ENCODE measurements around the gene GRHL3.

The GRHL3 gene

GRCh38 chr1:24349891-24350290 is 30.7 kb downstream of the GRHL3 start:
- Histone ChIP-seq H3K4me3 (ENCODE audit: low read length) (no peak overlapping the region), H3K27ac (ENCODE audit: low read length) (no peak overlapping the region), H3K36me3 (ENCODE audit: control insufficient read depth, low read depth, low read length) (no peaks in the 10 kb centered on the region), H3K9me3 (ENCODE audit: control insufficient read depth, low read depth, low read length) (no peaks in the 10 kb centered on the region), H3K4me1 (ENCODE audit: control insufficient read depth, low read depth, low read length) (no peaks in the 10 kb centered on the region), H3K27me3 (ENCODE audit: control insufficient read depth, insufficient read depth, low read length) (no peaks in the 10 kb centered on the region), H3K9ac (ENCODE audit: low read length) (no peak overlapping the region)

DNA sequence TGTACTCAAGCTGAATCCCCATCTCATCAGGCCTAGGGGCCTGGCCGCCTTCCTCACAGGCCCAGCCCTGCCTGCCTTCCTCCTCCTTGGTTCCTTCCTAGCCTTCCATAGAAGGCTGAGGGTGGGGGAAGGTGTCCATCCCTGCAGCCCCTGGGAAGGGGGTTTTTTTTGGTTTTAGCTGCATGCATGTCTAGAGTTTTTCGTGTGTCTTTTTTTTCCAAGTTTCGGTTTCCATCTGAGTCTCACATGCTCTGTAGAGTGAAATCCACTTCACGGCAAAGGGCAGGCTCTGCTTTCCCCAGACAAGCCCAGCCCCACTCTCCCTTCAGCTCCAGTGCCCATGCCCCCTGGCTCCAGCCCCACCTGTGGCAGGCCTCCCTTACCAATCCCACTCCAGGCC is 32.1 kb downstream of the GRHL3 start:
- no peak overlapping the region for H3K4me3 ChIP-seq (ENCODE audit: low read length)
- H3K4me1 ChIP-seq (ENCODE audit: control insufficient read depth, low read depth, low read length), result no peaks in the 10 kb centered on the region
- no peak overlapping the region for H3K9ac ChIP-seq (ENCODE audit: low read length)
- no peaks in the 10 kb centered on the region for H3K9me3 ChIP-seq (ENCODE audit: control insufficient read depth, low read depth, low read length)
- no peaks in the 10 kb centered on the region for H3K36me3 ChIP-seq (ENCODE audit: control insufficient read depth, low read depth, low read length)
- H3K27me3 ChIP-seq (ENCODE audit: control insufficient read depth, insufficient read depth, low read length), result no peaks in the 10 kb centered on the region
- no peak overlapping the region for H3K27ac ChIP-seq (ENCODE audit: low read length)

DNA sequence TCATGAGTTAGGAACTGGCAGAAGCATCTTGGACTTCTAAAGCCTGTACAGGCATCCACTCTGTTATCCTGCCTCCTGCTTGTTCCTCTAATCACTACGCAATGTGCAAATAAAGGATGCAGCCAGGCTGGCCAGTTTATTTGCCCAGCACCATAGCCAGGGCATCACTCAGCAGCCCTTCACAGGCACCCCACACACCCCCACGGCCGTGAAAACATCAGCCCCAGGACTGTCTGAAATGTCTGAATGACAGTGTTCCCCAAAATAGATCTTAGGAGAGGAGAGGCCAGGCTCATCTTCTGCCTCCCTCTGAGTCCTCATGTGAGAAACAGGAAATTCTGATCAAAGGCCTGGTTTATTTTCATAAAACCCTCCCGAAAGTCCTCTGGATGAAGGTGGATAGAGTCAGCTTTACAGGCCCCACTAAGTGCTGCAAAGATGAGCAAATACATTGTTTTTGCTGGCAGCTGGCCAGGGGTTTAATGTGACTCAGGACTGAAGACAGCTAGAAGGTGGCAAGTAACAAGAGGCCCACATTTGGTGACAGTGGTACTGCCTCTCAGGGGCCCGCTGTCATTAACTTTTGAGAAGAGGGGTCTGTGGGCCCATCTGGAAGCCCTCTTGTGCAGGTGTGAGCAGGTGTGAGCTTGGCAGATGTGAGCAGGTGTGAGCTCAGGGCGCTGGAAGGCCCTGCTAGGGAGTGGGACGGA is 32.9 kb downstream of the GRHL3 start:
- Histone ChIP-seq H3K9me3 (ENCODE audit: control insufficient read depth, low read depth, low read length) (no peaks in the 10 kb centered on the region), H3K4me3 (ENCODE audit: low read length) (no peak overlapping the region), H3K27me3 (ENCODE audit: control insufficient read depth, insufficient read depth, low read length) (no peaks in the 10 kb centered on the region), H3K9ac (ENCODE audit: low read length) (no peak overlapping the region), H3K4me1 (ENCODE audit: control insufficient read depth, low read depth, low read length) (no peaks in the 10 kb centered on the region), H3K27ac (ENCODE audit: low read length) (no peak overlapping the region), H3K36me3 (ENCODE audit: control insufficient read depth, low read depth, low read length) (no peaks in the 10 kb centered on the region)

DNA sequence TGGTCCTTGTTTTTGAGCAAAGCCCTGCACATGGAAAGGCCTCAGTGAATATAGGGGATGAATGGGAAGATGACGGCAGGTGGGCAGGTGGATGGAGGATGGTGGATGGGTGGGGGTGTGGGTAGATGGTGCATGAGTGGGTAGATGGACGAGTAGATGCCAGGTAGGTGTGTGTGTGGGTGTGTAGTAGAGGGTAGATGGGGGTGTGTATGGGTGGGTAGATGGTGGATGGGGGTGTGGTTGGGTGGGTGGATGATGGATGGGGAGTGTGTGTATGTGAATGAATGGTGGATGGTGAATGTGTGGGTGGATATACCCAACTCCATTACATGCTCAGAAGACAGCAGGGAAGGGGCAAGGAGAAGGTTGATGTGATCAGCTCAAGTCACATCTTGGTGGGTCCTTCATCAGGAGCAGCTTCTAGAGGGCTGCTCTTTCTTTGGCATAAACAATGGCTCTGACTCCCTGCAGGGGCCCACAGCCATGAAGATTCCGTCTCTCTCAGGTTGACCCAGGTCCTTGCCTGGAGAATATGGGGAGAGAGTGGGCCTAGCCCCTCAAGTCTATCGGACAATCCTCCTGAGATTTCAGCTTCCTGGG is 34.2 kb downstream of the GRHL3 start:
- Histone ChIP-seq H3K9ac (ENCODE audit: low read length) (no peak overlapping the region), H3K9me3 (ENCODE audit: control insufficient read depth, low read depth, low read length) (no peaks in the 10 kb centered on the region), H3K4me1 (ENCODE audit: control insufficient read depth, low read depth, low read length) (no peaks in the 10 kb centered on the region), H3K36me3 (ENCODE audit: control insufficient read depth, low read depth, low read length) (peaks cover 2% of the 10 kb centered on the region), H3K27me3 (ENCODE audit: control insufficient read depth, insufficient read depth, low read length) (no peaks in the 10 kb centered on the region), H3K27ac (ENCODE audit: low read length) (no peak overlapping the region), H3K4me3 (ENCODE audit: low read length) (no peak overlapping the region)

DNA sequence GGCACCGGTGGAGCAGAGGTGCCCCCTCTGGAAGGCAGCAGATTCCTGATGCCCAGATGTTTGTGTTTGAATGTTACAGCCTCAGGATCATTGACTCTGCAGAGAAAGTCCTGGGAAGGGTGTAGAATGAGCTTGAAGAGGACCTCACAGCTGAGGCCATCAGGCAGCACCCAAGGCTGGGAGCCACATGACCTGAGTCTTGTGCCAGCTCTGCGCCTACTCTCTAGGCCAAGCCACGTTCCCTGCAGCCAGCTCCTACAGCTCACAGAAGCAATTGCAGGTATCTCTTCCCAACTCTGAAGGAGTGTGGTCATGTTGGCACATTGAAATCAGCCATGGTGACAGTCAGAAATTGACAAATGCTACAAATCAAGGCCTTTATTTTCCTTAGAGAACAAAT is 36.3 kb downstream of the GRHL3 start:
- Histone ChIP-seq H3K4me3 (ENCODE audit: low read length) (no peak overlapping the region), H3K36me3 (ENCODE audit: control insufficient read depth, low read depth, low read length) (peaks cover 2% of the 10 kb centered on the region), H3K27ac (ENCODE audit: low read length) (no peak overlapping the region), H3K9me3 (ENCODE audit: control insufficient read depth, low read depth, low read length) (no peaks in the 10 kb centered on the region), H3K9ac (ENCODE audit: low read length) (no peak overlapping the region), H3K27me3 (ENCODE audit: control insufficient read depth, insufficient read depth, low read length) (no peaks in the 10 kb centered on the region), H3K4me1 (ENCODE audit: control insufficient read depth, low read depth, low read length) (no peaks in the 10 kb centered on the region)

DNA sequence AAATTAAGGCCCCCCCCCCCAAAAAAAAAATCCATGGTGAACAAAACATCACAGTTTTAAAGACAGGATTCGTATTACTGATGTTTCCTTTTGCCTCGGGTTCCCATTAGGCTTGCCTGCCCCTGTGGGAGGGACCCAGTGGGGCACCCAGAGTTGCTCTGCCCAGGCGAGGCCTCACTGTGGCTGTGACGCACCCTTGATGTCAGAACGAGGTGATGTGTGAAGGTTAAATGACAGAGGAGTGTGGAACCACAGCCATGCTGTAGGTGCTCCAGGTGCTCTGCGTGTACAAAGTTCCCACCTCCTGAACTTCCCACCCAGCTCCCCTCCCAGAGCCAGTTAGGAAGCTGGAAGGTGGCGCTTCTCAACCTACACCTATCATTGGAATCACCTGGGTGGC is 37.9 kb downstream of the GRHL3 start:
- peaks cover 2% of the 10 kb centered on the region for H3K36me3 ChIP-seq (ENCODE audit: control insufficient read depth, low read depth, low read length)
- H3K27ac ChIP-seq (ENCODE audit: low read length), result no peak overlapping the region
- no peaks in the 10 kb centered on the region for H3K9me3 ChIP-seq (ENCODE audit: control insufficient read depth, low read depth, low read length)
- no peak overlapping the region for H3K4me3 ChIP-seq (ENCODE audit: low read length)
- H3K27me3 ChIP-seq (ENCODE audit: control insufficient read depth, insufficient read depth, low read length), result no peaks in the 10 kb centered on the region
- H3K9ac ChIP-seq (ENCODE audit: low read length), result no peak overlapping the region
- H3K4me1 ChIP-seq (ENCODE audit: control insufficient read depth, low read depth, low read length), result no peaks in the 10 kb centered on the region

- Histone ChIP-seq H3K9me3 (ENCODE audit: control insufficient read depth, low read depth, low read length) (no peaks in the 10 kb centered on the region), H3K4me1 (ENCODE audit: control insufficient read depth, low read depth, low read length) (no peaks in the 10 kb centered on the region), H3K27me3 (ENCODE audit: control insufficient read depth, insufficient read depth, low read length) (no peaks in the 10 kb centered on the region), H3K36me3 (ENCODE audit: control insufficient read depth, low read depth, low read length) (peaks cover 2% of the 10 kb centered on the region), H3K27ac (ENCODE audit: low read length) (no peak overlapping the region), H3K4me3 (ENCODE audit: low read length) (no peak overlapping the region), H3K9ac (ENCODE audit: low read length) (no peak overlapping the region)
Observed at GRCh38 chr1:24360681-24361080, 41.5 kb downstream of the GRHL3 start.

DNA sequence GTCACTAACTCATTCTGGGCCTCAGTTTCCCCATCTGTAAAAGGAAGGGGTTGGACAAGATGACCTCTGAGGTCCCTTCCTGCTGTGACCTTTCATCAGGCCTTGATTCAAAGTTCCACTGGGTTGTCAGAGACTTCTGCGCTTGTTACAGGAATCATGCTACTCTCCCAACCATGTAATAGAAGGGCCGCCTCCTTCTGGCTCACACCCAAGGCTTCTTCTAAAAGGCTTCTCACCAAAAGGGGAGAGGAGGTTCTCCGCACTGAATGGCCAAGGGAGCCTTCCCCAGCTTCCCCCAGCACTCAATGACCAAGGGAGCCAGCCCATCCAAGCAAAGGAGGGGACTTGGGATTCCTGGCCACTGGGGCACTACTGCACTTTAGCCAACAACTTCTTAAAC is 42.7 kb downstream of the GRHL3 start:
- no peaks in the 10 kb centered on the region for H3K9me3 ChIP-seq (ENCODE audit: control insufficient read depth, low read depth, low read length)
- no peak overlapping the region for H3K27ac ChIP-seq (ENCODE audit: low read length)
- no peak overlapping the region for H3K4me3 ChIP-seq (ENCODE audit: low read length)
- H3K9ac ChIP-seq (ENCODE audit: low read length), result no peak overlapping the region
- H3K4me1 ChIP-seq (ENCODE audit: control insufficient read depth, low read depth, low read length), result no peaks in the 10 kb centered on the region
- H3K36me3 ChIP-seq (ENCODE audit: control insufficient read depth, low read depth, low read length), result peaks cover 2% of the 10 kb centered on the region
- no peaks in the 10 kb centered on the region for H3K27me3 ChIP-seq (ENCODE audit: control insufficient read depth, insufficient read depth, low read length)

DNA sequence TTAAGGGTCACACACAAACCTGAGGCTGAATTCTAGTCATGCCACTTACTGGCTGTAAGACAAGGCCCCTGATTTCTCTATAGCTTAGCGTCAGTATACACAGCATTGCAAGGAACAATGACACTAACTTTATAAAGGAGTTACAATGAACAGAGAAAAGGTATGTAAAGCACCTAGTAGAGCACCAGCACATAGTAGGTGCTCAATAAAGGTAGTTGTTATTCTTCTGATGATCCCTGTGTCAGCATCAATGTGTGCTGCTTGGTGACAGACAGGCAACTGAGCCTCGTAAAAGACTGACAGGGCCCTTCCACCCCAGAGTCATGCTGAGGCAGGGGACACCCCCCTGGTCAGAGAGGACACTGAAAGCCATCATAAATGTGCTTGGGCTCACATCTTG is 43.2 kb downstream of the GRHL3 start:
- Histone ChIP-seq H3K27ac (ENCODE audit: low read length) (no peak overlapping the region), H3K4me1 (ENCODE audit: control insufficient read depth, low read depth, low read length) (no peaks in the 10 kb centered on the region), H3K9me3 (ENCODE audit: control insufficient read depth, low read depth, low read length) (no peaks in the 10 kb centered on the region), H3K9ac (ENCODE audit: low read length) (no peak overlapping the region), H3K27me3 (ENCODE audit: control insufficient read depth, insufficient read depth, low read length) (no peaks in the 10 kb centered on the region), H3K4me3 (ENCODE audit: low read length) (no peak overlapping the region), H3K36me3 (ENCODE audit: control insufficient read depth, low read depth, low read length) (peaks cover 2% of the 10 kb centered on the region)

- Histone ChIP-seq H3K9me3 (ENCODE audit: control insufficient read depth, low read depth, low read length) (no peaks in the 10 kb centered on the region), H3K36me3 (ENCODE audit: control insufficient read depth, low read depth, low read length) (peaks cover 2% of the 10 kb centered on the region), H3K27me3 (ENCODE audit: control insufficient read depth, insufficient read depth, low read length) (no peaks in the 10 kb centered on the region), H3K27ac (ENCODE audit: low read length) (no peak overlapping the region), H3K4me3 (ENCODE audit: low read length) (no peak overlapping the region), H3K9ac (ENCODE audit: low read length) (no peak overlapping the region), H3K4me1 (ENCODE audit: control insufficient read depth, low read depth, low read length) (no peaks in the 10 kb centered on the region)
Observed at GRCh38 chr1:24362982-24363614, 43.9 kb downstream of the GRHL3 start.

- H3K27ac ChIP-seq (ENCODE audit: low read length), result no peak overlapping the region
- H3K9me3 ChIP-seq (ENCODE audit: control insufficient read depth, low read depth, low read length), result no peaks in the 10 kb centered on the region
- no peaks in the 10 kb centered on the region for H3K4me1 ChIP-seq (ENCODE audit: control insufficient read depth, low read depth, low read length)
- no peaks in the 10 kb centered on the region for H3K27me3 ChIP-seq (ENCODE audit: control insufficient read depth, insufficient read depth, low read length)
- H3K9ac ChIP-seq (ENCODE audit: low read length), result no peak overlapping the region
- H3K36me3 ChIP-seq (ENCODE audit: control insufficient read depth, low read depth, low read length), result no peaks in the 10 kb centered on the region
- H3K4me3 ChIP-seq (ENCODE audit: low read length), result no peak overlapping the region
Observed at GRCh38 chr1:24363994-24364393, 44.8 kb downstream of the GRHL3 start.

GRCh38 chr1:24364605-24364974 is 45.4 kb downstream of the GRHL3 start:
- no peaks in the 10 kb centered on the region for H3K9me3 ChIP-seq (ENCODE audit: control insufficient read depth, low read depth, low read length)
- H3K4me1 ChIP-seq (ENCODE audit: control insufficient read depth, low read depth, low read length), result no peaks in the 10 kb centered on the region
- H3K27ac ChIP-seq (ENCODE audit: low read length), result no peak overlapping the region
- H3K4me3 ChIP-seq (ENCODE audit: low read length), result no peak overlapping the region
- H3K27me3 ChIP-seq (ENCODE audit: control insufficient read depth, insufficient read depth, low read length), result no peaks in the 10 kb centered on the region
- H3K9ac ChIP-seq (ENCODE audit: low read length), result no peak overlapping the region
- no peaks in the 10 kb centered on the region for H3K36me3 ChIP-seq (ENCODE audit: control insufficient read depth, low read depth, low read length)
